HepG2 (cell line): Measurements from ENCODE around the gene VPS25. TPM values are rescaled to one million over a fixed set of nuclear protein-coding genes. Genes with fewer than 3 reads are reported as not detected.

Source experiments
- ARID4A ChIP-seq: sonication (generic); formaldehyde crosslinking; IDR thresholded peaks from 2 replicates; pipeline ENCODE4 v1.5.0; 2020; ENCODE audit warnings: mild to moderate bottlenecking, missing genetic modification reagents, borderline replicate concordance
- ATF3 ChIP-seq: sonication (generic); formaldehyde crosslinking; IDR thresholded peaks from 2 replicates; pipeline ENCODE4 v1.4.0; 2020; ENCODE audit warnings: missing genetic modification reagents
- NFE2L1 ChIP-seq: sonication (generic); formaldehyde crosslinking; IDR thresholded peaks from 2 replicates; pipeline ENCODE4 v1.4.0; 2020; ENCODE audit warnings: missing genetic modification reagents, mild to moderate bottlenecking, borderline replicate concordance
- NR0B2 ChIP-seq: sonication (generic); formaldehyde crosslinking; IDR thresholded peaks from 2 replicates; pipeline ENCODE4 v1.4.0; 2020; ENCODE audit warnings: mild to moderate bottlenecking, missing genetic modification reagents
- RARA ChIP-seq: IDR thresholded peaks from 2 replicates; pipeline ENCODE4 v1.6.1; 2016; ENCODE audit warnings: missing genetic modification reagents, missing compliant biosample characterization
- TFDP2 ChIP-seq: sonication (generic); formaldehyde crosslinking; IDR thresholded peaks from 2 replicates; pipeline ENCODE4 v1.4.0; 2020; ENCODE audit warnings: missing genetic modification reagents
- TSC22D2 ChIP-seq: sonication (generic); formaldehyde crosslinking; IDR thresholded peaks from 2 replicates; pipeline ENCODE4 v1.5.1; 2020; ENCODE audit warnings: missing genetic modification reagents, mild to moderate bottlenecking, borderline replicate concordance
- YEATS4 ChIP-seq: sonication (generic); formaldehyde crosslinking; IDR thresholded peaks from 2 replicates; pipeline ENCODE4 v1.4.0; 2020; ENCODE audit warnings: missing genetic modification reagents, borderline replicate concordance
- ZFP82 ChIP-seq: sonication (generic); formaldehyde crosslinking; IDR thresholded peaks from 2 replicates; pipeline ENCODE4 v1.5.1; 2020; ENCODE audit warnings: mild to moderate bottlenecking, missing genetic modification reagents, borderline replicate concordance
- ZNF142 ChIP-seq: sonication (generic); formaldehyde crosslinking; IDR thresholded peaks from 2 replicates; pipeline ENCODE4 v1.4.0; 2020; ENCODE audit warnings: missing genetic modification reagents
- ZNF225 ChIP-seq: sonication (generic); formaldehyde crosslinking; IDR thresholded peaks from 2 replicates; pipeline ENCODE4 v1.4.0; 2020; ENCODE audit warnings: mild to moderate bottlenecking, missing genetic modification reagents
- ZNF432 ChIP-seq: sonication (generic); formaldehyde crosslinking; IDR thresholded peaks from 2 replicates; pipeline ENCODE4 v1.5.0; 2020; ENCODE audit warnings: missing genetic modification reagents, mild to moderate bottlenecking, borderline replicate concordance
- ZNF44 ChIP-seq: sonication (generic); formaldehyde crosslinking; IDR thresholded peaks from 2 replicates; pipeline ENCODE4 v1.5.1; 2020; ENCODE audit warnings: mild to moderate bottlenecking, missing genetic modification reagents
- ZNF775 ChIP-seq: sonication (generic); formaldehyde crosslinking; IDR thresholded peaks from 2 replicates; pipeline ENCODE4 v1.4.0; 2020; ENCODE audit warnings: missing genetic modification reagents, mild to moderate bottlenecking, moderate library complexity, borderline replicate concordance
- ZNF790 ChIP-seq: sonication (generic); formaldehyde crosslinking; IDR thresholded peaks from 2 replicates; pipeline ENCODE4 v1.8.0; 2022; ENCODE audit warnings: missing genetic modification reagents, mild to moderate bottlenecking, borderline replicate concordance
- polyA plus RNA-seq, 8 experiments: library from polyadenylated mRNA; depleted of rRNA in 3 of 8; stranded (reverse) in 7 of 8; unstranded in 1 of 8; fragments of >200 nt; fragmentation: Illumina TruSeq in 4 of 8; extraction: Trizol in 4 of 8; gene quantifications; 2 replicates each; pipeline versions ENCODE4 v1.2.1 to v1.2.3, GENCODE V29; 2011 to 2016; ENCODE audit warnings: low read depth in 4 of 8, missing spikeins in 1 of 8, mixed read lengths in 1 of 8; ENCODE audit not compliant: insufficient read depth in 1 of 8
- total RNA-seq, 5 experiments: library from RNA; depleted of rRNA; stranded (reverse); fragments of >200 nt; fragmentation: Illumina TruSeq; extraction: Trizol; gene quantifications; 2 replicates each; pipeline ENCODE4 v1.2.3, GENCODE V29; 2016; ENCODE audit warnings: low read depth in 1 of 5

Gene VPS25
- total and polyA plus RNA-seq, 2 of the 13 experiments (the other 11 are each of a cell fraction or from before 2014, with no cell fraction given), result 161 to 249 TPM

GRCh38 chr17:42779936-42780850 lies 6.9 kb downstream of the VPS25 start, which contains the start of gene WNK4 (continued):
- TF ChIP-seq ZNF142 (CRISPR knock-in tag) (no peak; the same call in 1 of the 2 replicates), NFE2L1 (CRISPR knock-in tag) (no peak), ARID4A (peak; percentile 65), TFDP2 (0 out of 2 replicates have a peak, but pooled peaks have one; percentile 11), TSC22D2 (0 out of 2 replicates have a peak, but pooled peaks have one; percentile 63), ATF3 (CRISPR knock-in tag) (peak; percentile 36; the same call in 1 of the 2 replicates), ZFP82 (CRISPR knock-in tag) (peak; percentile 87; the same call in 1 of the 2 replicates), NR0B2 (CRISPR knock-in tag) (no peak), ZNF225 (CRISPR knock-in tag) (no peak), RARA (CRISPR knock-in tag) (peak; percentile 98), ZNF432 (CRISPR knock-in tag) (no peak), YEATS4 (CRISPR knock-in tag) (peak; percentile 55), ZNF790 (0 out of 2 replicates have a peak, but pooled peaks have one; percentile 84), ZNF775 (CRISPR knock-in tag) (peak; percentile 51; the same call in 1 of the 2 replicates), ZNF44 (CRISPR knock-in tag) (no peak)
